ENCODE data around the gene RBM33.

The RBM33 gene

GRCh38 chr7:155722118-155722517 lies 77.7 kb downstream of the RBM33 start:
- no peak for TF ChIP-seq EGR1 (IDR thresholded peaks at IDR 0.05)
- TF ChIP-seq TAF1 (IDR thresholded peaks at IDR 0.05; ENCODE audit: low read depth): no peak

DNA sequence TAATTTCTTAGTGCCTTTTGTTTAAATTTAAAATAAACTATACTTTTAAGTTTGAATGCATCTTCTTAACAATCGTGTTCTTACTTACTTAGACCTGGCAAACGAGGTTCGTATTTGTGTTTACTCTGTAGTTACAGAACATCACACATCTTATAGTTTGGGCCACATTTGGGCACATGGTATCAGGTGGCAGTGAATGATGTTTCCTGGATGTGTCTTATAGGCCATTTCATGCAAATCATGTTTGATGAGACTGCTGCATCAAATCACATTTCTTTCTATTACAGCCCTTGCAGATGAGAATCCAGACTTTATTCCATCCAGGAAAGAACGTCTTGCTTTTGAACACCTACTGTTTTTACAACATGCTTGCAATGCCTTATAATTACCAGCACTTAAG lies 78.5 kb downstream of the RBM33 start:
- TF ChIP-seq, protein P1, sequence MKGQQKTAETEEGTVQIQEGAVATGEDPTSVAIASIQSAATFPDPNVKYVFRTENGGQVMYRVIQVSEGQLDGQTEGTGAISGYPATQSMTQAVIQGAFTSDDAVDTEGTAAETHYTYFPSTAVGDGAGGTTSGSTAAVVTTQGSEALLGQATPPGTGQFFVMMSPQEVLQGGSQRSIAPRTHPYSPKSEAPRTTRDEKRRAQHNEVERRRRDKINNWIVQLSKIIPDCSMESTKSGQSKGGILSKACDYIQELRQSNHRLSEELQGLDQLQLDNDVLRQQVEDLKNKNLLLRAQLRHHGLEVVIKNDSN (IDR thresholded peaks at IDR 0.05): no peak
- TF ChIP-seq ZBTB7A (IDR thresholded peaks at IDR 0.05; ENCODE audit: low read depth): no peak
- no peak for TF ChIP-seq TCF12 (IDR thresholded peaks at IDR 0.05; ENCODE audit: low read depth)
- TF ChIP-seq YY1 (IDR thresholded peaks at IDR 0.05; ENCODE audit: low read depth): no peak
- TF ChIP-seq FOXM1 (IDR thresholded peaks at IDR 0.05; ENCODE audit: borderline replicate concordance, low read depth): no peak
- TF ChIP-seq EGR1 (IDR thresholded peaks at IDR 0.05): no peak

DNA sequence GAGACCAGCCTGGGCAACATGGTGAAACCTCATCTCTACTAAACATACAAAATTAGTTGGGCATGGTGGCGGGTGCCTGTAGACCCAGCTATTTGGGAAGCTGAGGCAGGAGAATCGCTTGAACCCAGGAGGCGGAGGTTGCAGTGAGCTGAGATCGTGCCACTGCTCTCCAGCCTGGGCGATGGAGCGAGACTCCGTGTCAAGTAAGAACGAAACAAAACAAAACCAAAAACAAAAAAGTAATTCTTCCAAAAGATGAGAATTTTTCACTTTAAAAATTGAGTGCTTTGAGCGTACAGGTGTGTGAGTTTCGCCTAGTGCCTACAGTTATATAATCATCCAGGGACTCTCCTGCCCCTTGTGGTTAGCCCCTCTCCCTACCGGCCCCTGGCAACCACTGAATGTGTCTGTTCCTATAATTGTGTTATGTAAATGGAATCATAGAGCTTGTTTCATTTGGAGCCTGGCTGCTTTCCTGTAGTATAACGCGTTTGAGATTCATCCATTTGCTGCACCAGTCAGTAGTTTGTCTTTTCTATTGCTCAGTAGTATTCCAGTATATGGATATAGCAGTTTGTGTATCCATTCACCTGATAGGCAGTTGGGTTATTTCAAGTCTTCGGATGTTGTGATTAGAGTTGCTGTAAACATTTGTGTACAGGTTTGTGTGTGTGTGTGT lies 80.0 kb downstream of the RBM33 start:
- no peak for TF ChIP-seq TAF1 (IDR thresholded peaks at IDR 0.05; ENCODE audit: low read depth)
- TF ChIP-seq TCF12 (IDR thresholded peaks at IDR 0.05; ENCODE audit: low read depth): no peak
- TF ChIP-seq ZBTB7A (IDR thresholded peaks at IDR 0.05; ENCODE audit: low read depth): no peak
- no peak for TF ChIP-seq FOXM1 (IDR thresholded peaks at IDR 0.05; ENCODE audit: borderline replicate concordance, low read depth)
- TF ChIP-seq, protein P1 (IDR thresholded peaks at IDR 0.05): no peak
- TF ChIP-seq NFIC (IDR thresholded peaks at IDR 0.05): no peak
- TF ChIP-seq EGR1 (IDR thresholded peaks at IDR 0.05): no peak
- TF ChIP-seq MAX (IDR thresholded peaks at IDR 0.05): no peak
- no peak for TF ChIP-seq REST (IDR thresholded peaks at IDR 0.05; ENCODE audit: low read depth)
- TF ChIP-seq CREB1 (IDR thresholded peaks at IDR 0.05; ENCODE audit: low read depth): no peak
- TF ChIP-seq EP300 (IDR thresholded peaks at IDR 0.05; ENCODE audit: borderline replicate concordance): no peak
- TF ChIP-seq TEAD4 (IDR thresholded peaks at IDR 0.05): no peak
- no peak for TF ChIP-seq CEBPB (IDR thresholded peaks at IDR 0.05)
- TF ChIP-seq YY1 (IDR thresholded peaks at IDR 0.05; ENCODE audit: low read depth): no peak
- no peak for TF ChIP-seq RAD21 (IDR thresholded peaks at IDR 0.05; ENCODE audit: low read depth)

GRCh38 chr7:155725006-155725355 lies 80.5 kb downstream of the RBM33 start:
- TF ChIP-seq MAX (IDR thresholded peaks at IDR 0.05) (no peak), RAD21 (IDR thresholded peaks at IDR 0.05; ENCODE audit: low read depth) (no peak), CREB1 (IDR thresholded peaks at IDR 0.05; ENCODE audit: low read depth) (no peak), NFIC (IDR thresholded peaks at IDR 0.05) (no peak), YY1 (IDR thresholded peaks at IDR 0.05; ENCODE audit: low read depth) (no peak), TCF12 (IDR thresholded peaks at IDR 0.05; ENCODE audit: low read depth) (no peak), ZBTB7A (IDR thresholded peaks at IDR 0.05; ENCODE audit: low read depth) (no peak), CEBPB (IDR thresholded peaks at IDR 0.05) (no peak), EP300 (IDR thresholded peaks at IDR 0.05; ENCODE audit: borderline replicate concordance) (no peak), FOXM1 (IDR thresholded peaks at IDR 0.05; ENCODE audit: borderline replicate concordance, low read depth) (no peak), REST (IDR thresholded peaks at IDR 0.05; ENCODE audit: low read depth) (no peak), EGR1 (IDR thresholded peaks at IDR 0.05) (no peak), TEAD4 (IDR thresholded peaks at IDR 0.05) (no peak), TAF1 (IDR thresholded peaks at IDR 0.05; ENCODE audit: low read depth) (no peak)
- TF ChIP-seq, protein P1 (IDR thresholded peaks at IDR 0.05): no peak

DNA sequence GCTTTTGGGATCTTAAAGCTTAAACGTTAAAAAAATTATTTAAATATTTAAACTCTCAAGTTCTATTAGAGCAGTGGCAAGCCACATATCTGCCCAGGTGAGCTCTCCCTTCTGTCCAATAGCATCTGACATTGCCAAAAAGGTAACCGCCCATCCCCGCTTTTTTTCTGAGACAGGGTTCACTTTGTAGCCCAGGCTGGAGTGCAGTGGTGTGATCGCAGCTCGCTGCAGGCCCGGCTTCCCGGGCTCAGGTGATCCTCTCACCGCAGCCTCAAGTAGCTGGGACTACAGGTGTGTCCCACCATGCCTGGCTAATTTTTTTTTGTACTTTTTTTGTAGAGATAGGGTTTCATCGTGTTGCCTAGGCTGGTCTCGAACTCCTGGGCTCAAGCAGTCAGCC lies 83.2 kb downstream of the RBM33 start:
- no peak for TF ChIP-seq TAF1 (IDR thresholded peaks at IDR 0.05; ENCODE audit: low read depth)
- TF ChIP-seq REST (IDR thresholded peaks at IDR 0.05; ENCODE audit: low read depth): no peak
- no peak for TF ChIP-seq TEAD4 (IDR thresholded peaks at IDR 0.05)
- no peak for TF ChIP-seq EP300 (IDR thresholded peaks at IDR 0.05; ENCODE audit: borderline replicate concordance)
- TF ChIP-seq ZBTB7A (IDR thresholded peaks at IDR 0.05; ENCODE audit: low read depth): no peak
- TF ChIP-seq EGR1 (IDR thresholded peaks at IDR 0.05): no peak
- no peak for TF ChIP-seq YY1 (IDR thresholded peaks at IDR 0.05; ENCODE audit: low read depth)
- TF ChIP-seq, protein P1 (IDR thresholded peaks at IDR 0.05): no peak
